ENCODE data around the gene PHF23.

Gene PHF23

DNA sequence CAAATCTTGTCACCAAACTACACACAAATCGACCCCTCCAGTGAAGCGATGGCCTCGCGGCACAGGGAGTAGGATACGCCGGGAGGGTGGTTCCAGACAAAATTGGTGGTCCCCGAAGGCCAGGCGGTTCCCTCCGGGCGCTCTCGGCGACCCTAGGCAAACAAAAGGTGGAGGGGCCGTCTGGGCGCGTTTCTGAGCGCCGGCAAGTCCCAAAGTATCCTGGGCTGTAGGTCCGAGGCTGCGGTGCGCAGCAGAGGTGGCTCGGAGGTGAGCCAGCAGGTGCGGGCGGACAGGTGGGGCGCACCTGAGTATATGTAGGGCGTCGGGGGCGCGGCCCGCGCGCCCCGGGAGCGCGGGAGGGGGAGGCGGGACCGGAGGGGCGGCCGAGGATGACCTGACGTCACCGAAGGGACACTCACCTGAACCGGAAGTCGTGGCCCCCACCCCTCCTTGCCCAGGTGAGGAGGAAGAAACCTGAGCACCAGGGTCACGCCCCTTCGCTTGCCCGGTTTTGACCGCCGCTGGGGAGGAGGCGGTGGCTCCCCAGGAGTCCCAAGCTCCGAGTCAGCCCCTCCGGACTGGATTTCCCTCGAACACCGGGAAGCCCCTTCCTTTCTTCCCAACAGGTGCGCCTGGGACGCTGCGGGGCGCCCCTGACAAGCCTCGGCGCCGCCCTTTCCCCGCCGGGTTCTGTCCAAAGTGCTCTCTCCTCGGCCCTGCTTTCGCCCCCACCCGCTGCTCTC, 23.1 kb upstream of the PHF23 start, which contains the start of gene CLDN7:
CLDN7 (minus strand) TSS at position 287 of the 743 bp plus-strand sequence. CDS start 435 bp downstream, outside the sequence.
- H3K4me3 ChIP-seq (ENCODE audit: low read depth, low read length), result no peak within 1 kb of the TSS
- TF ChIP-seq, protein P1, sequence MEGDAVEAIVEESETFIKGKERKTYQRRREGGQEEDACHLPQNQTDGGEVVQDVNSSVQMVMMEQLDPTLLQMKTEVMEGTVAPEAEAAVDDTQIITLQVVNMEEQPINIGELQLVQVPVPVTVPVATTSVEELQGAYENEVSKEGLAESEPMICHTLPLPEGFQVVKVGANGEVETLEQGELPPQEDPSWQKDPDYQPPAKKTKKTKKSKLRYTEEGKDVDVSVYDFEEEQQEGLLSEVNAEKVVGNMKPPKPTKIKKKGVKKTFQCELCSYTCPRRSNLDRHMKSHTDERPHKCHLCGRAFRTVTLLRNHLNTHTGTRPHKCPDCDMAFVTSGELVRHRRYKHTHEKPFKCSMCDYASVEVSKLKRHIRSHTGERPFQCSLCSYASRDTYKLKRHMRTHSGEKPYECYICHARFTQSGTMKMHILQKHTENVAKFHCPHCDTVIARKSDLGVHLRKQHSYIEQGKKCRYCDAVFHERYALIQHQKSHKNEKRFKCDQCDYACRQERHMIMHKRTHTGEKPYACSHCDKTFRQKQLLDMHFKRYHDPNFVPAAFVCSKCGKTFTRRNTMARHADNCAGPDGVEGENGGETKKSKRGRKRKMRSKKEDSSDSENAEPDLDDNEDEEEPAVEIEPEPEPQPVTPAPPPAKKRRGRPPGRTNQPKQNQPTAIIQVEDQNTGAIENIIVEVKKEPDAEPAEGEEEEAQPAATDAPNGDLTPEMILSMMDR (IDR thresholded peaks at IDR 0.05; ENCODE audit: low read depth, low read length), result no peak

DNA sequence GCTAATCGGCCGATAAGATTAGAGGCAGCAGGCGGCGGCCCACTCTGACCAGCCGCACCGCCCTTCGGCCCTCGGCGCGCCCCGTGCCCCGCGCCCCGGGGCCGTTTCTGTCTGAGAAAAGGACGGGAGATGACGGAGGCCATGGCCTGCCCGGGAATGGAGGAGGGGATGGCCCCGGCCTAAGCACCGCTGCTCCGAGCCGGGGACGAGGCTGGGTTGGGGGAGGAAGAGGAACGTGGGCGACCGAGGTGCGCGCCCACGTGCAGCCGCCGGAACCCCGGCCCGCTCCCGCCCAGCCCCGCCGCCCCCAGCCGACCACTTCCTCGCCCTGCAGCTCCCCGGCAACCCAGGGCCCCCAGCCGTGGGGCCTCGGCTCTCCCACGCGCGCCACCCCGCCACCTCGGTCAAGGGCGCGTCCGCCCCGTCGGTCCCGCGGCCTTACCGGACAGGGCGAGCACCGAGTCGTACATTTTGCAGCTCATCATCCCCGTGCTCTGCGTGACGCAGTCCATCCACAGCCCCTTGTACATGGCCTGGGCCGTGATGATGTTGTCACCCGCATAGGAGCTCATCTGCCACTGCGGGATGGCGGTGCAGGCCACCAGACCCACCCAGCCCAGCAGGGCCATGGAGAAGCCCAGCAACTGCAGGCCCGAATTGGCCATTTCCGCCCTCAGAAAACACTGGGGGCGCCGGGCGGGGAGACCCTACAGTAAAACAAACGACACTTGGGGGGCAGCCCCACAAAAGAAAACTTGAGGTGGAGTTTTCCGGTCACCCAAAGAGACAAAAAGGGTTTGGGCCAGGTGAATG, 22.3 kb upstream of the PHF23 start:
- TF ChIP-seq, protein P1 (IDR thresholded peaks at IDR 0.05; ENCODE audit: low read depth, low read length), result no peak
- no peak overlapping the region for H3K4me3 ChIP-seq (ENCODE audit: low read depth, low read length)

DNA sequence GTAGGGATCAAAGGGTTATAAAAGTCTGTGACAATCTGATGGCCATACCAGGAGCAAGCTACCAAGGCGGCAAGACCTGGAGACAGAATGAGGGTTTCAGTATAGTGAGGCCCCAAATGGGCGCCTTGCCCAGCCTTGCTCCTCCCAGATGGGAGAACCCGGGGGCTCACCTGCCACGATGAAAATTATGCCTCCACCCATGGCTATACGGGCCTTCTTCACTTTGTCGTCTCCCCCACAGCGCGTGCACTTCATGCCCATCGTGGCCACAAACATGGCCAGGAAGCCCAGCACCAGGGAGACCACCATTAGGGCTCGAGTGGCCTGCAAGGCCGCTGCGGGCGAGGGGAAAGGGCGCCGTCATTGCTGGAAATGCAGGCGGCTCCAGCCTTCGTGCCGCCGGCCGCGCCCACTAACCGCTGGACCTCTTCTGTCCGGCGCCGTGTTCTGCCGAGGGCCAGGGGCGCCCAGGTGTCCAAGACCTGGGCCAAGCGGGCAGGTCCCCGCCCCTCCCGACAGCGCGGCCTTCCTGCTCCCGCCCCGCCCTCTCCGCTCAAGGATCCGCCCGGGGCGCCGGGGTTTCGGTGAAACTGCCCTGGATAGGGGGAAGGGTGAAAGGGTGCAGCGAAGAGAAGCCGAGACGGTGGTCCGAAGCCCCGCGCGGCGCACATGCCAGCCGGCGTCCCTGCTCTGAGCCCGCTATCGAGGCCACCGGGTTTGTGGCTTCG, 21.6 kb upstream of the PHF23 start:
- TF ChIP-seq, protein P1 (IDR thresholded peaks at IDR 0.05; ENCODE audit: low read depth, low read length), result no peak
- no peak overlapping the region for H3K4me3 ChIP-seq (ENCODE audit: low read depth, low read length)

DNA sequence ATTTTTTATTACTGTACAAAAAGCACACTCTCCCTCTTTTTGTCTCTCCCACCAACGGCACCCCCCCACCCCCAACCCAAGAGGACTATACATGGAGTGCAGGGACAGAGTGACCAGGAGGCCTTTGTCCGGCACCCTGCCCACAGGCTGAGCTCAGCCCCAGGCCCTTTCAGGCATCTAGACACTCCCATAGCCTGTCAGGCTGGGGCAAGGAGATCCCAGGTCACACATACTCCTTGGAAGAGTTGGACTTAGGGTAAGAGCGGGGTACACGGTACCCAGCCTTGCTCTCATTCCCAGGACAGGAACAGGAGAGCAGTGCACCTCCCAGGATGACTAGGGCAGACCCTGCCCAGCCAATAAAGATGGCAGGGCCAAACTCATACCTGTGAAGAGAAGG, 20.9 kb upstream of the PHF23 start:
- TF ChIP-seq, protein P1 (IDR thresholded peaks at IDR 0.05; ENCODE audit: low read depth, low read length), result no peak
- no peak overlapping the region for H3K4me3 ChIP-seq (ENCODE audit: low read depth, low read length)

DNA sequence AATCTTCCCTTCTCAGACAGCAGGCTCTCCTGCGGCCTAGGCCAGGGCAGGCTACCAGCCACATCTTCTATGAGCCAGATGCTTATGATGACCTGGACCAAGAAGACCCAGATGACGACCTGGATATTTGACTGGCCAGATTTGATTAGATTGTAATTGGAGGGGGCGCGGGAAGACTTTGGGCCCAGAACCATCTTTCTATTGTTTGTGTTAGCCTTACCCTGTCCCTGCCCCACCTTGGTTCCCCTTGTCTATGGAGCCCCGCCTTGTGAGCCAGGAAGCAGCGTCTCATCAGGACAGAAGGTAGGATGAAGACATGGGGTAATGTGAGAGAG, 20.3 kb upstream of the PHF23 start:
- H3K4me3 ChIP-seq (ENCODE audit: low read depth, low read length), result no peak overlapping the region
- TF ChIP-seq, protein P1 (IDR thresholded peaks at IDR 0.05; ENCODE audit: low read depth, low read length), result no peak

DNA sequence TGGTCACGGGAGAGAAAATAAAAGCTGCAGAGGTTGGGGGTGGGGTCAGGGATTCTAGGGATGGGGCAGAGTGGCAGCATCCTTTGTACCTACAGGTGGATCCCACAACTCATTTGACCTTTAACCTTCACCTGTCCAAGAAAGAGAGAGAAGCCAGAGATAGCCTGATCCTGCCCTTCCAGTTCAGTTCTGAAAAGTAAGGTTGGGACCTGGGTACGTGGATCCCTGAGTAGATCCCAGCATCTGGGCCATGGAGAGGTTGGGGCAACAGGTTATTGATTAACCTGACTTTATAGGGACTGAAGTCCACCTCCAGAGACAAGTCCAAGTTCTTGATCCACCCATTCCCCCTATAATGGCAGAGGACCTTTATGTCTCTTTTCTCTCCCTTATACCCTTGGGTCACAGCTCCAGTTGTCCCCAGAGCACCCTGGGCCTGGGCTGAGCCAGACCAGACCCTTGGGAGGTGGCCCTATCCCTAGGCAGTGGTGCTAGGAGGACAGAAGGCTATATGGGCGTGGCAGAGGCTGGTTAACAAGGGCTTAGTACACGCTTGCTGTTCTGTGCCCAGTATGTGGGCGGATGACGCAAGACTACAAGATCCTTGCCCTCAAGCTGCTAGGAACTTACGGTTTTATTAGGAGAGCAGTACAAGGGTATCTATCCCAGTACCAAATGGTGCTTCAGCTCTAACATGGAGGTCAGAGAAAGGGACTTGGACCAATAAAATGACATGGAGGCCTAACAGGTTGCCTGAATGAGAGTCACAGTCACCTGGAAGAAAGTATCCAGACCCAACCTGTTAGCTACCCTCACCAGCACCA, 19.7 kb upstream of the PHF23 start:
- no peak overlapping the region for H3K4me3 ChIP-seq (ENCODE audit: low read depth, low read length)
- TF ChIP-seq, protein P1 (IDR thresholded peaks at IDR 0.05; ENCODE audit: low read depth, low read length), result no peak
